HG02678 (cell line): ENCODE results near the gene MAP3K19.

Source experiments
- ATAC-seq: cut with Tn5 transposase; IDR thresholded peaks from one replicate; pipeline ENCODE4 v1.9.1; 2021; ENCODE audit warnings: mild to moderate bottlenecking, moderate library complexity; ENCODE audit not compliant: unreplicated experiment

Gene MAP3K19

GRCh38 chr2:134934641-134935040, 112.6 kb downstream of the MAP3K19 start:
- ATAC-seq, result no peak

- no peak for ATAC-seq
These were observed 113.1 kb downstream of the MAP3K19 start for GRCh38 chr2:134934150-134934549.

GRCh38 chr2:134933732-134934131, 113.5 kb downstream of the MAP3K19 start:
- ATAC-seq, result no peak

GRCh38 chr2:134932864-134933526, 114.3 kb downstream of the MAP3K19 start:
- no peak for ATAC-seq

GRCh38 chr2:134927195-134927594, 120.1 kb downstream of the MAP3K19 start:
- no peak for ATAC-seq

- no peak for ATAC-seq
These were observed 120.9 kb downstream of the MAP3K19 start for GRCh38 chr2:134926231-134926931.

GRCh38 chr2:134924912-134925311, 122.3 kb downstream of the MAP3K19 start:
- no peak for ATAC-seq

GRCh38 chr2:134919341-134920210, 127.7 kb downstream of the MAP3K19 start:
- no peak for ATAC-seq

- ATAC-seq, result peak; percentile 82
These were observed 128.5 kb downstream of the MAP3K19 start, which contains the start of gene CCNT2 for GRCh38 chr2:134918526-134919340. TSS of gene CCNT2 (plus strand) at chr2:134918822. CDS start at chr2:134918855, 33 bp downstream.

GRCh38 chr2:134917888-134918525, 129.2 kb downstream of the MAP3K19 start:
- ATAC-seq, result peak; percentile 70

GRCh38 chr2:134917360-134917865, 129.8 kb downstream of the MAP3K19 start:
- no peak for ATAC-seq
